HK-2 (cell line): Measurements from ENCODE around the gene CASZ1.

Experiments used
- DNase-seq: peaks from one replicate; pipeline ENCODE4 v3.0.0-alpha.2; 2018; ENCODE audit not compliant: unreplicated experiment

CASZ1 gene

GRCh38 chr1:10638559-10639005, 157.9 kb downstream of the CASZ1 start:
- DNase-seq = no peak

GRCh38 chr1:10637834-10638558, 158.4 kb downstream of the CASZ1 start:
- no peak for DNase-seq

GRCh38 chr1:10637400-10637799, 159.0 kb downstream of the CASZ1 start:
- no peak for DNase-seq

- DNase-seq = no peak
These were observed 160.5 kb downstream of the CASZ1 start for GRCh38 chr1:10635992-10636391.

- DNase-seq = no peak
These were observed 161.2 kb downstream of the CASZ1 start for GRCh38 chr1:10635085-10635896.

- DNase-seq = no peak
These were observed 161.9 kb downstream of the CASZ1 start for GRCh38 chr1:10634428-10635084.

GRCh38 chr1:10634075-10634427, 162.4 kb downstream of the CASZ1 start:
- no peak for DNase-seq

- DNase-seq = no peak
These were observed 163.0 kb downstream of the CASZ1 start for GRCh38 chr1:10633416-10633815.

GRCh38 chr1:10632691-10633090, 163.8 kb downstream of the CASZ1 start:
- DNase-seq = no peak

- DNase-seq = no peak
These were observed 164.4 kb downstream of the CASZ1 start for GRCh38 chr1:10631811-10632593.

- DNase-seq = no peak
These were observed 165.2 kb downstream of the CASZ1 start for GRCh38 chr1:10631121-10631810.

GRCh38 chr1:10630661-10631120, 165.8 kb downstream of the CASZ1 start:
- no peak for DNase-seq

- no peak for DNase-seq
These were observed 166.5 kb downstream of the CASZ1 start for GRCh38 chr1:10629816-10630571.

- DNase-seq = no peak
These were observed 167.2 kb downstream of the CASZ1 start for GRCh38 chr1:10629091-10629815.

- DNase-seq = no peak
These were observed 167.8 kb downstream of the CASZ1 start for GRCh38 chr1:10628685-10629084.

GRCh38 chr1:10626791-10627410, 169.5 kb downstream of the CASZ1 start:
- DNase-seq = no peak

- DNase-seq = no peak
These were observed 170.2 kb downstream of the CASZ1 start for GRCh38 chr1:10626131-10626731.

GRCh38 chr1:10625554-10625953, 170.9 kb downstream of the CASZ1 start:
- DNase-seq = no peak

GRCh38 chr1:10625076-10625475, 171.4 kb downstream of the CASZ1 start:
- DNase-seq = no peak
